Measurements from ENCODE around the gene CAVIN2. TPM values are rescaled to one million over a fixed set of nuclear protein-coding genes. Genes with fewer than 3 reads are reported as not detected.
"Not testable (repeated sequence)": the region's sequence is repeated elsewhere in the genome, so short reads cannot be mapped to it uniquely, and the experiment has no call there.

The CAVIN2 gene
- total and polyA plus RNA-seq, 2 donors = 103 to 129 TPM

- Histone ChIP-seq H3K27ac (ENCODE audit: low read depth) (no peak overlapping the region), H3K4me1 (ENCODE audit: insufficient read depth) (no peaks in the 10 kb centered on the region), H3K36me3 (ENCODE audit: insufficient read depth) (no peaks in the 10 kb centered on the region), H3K4me3 (ENCODE audit: low read depth, low read length) (no peak overlapping the region)
- no peak for DNase-seq (ENCODE audit: extremely low spot score)
- WGBS = 61% methylated on average over 3 of the region's 3 CpGs
Measured at GRCh38 chr2:191791953-191792560, 54.8 kb downstream of the CAVIN2 start.

GRCh38 chr2:191790737-191791136 is 56.2 kb downstream of the CAVIN2 start:
- Histone ChIP-seq H3K27ac (ENCODE audit: low read depth) (no peak overlapping the region), H3K4me3 (ENCODE audit: low read depth, low read length) (no peak overlapping the region), H3K4me1 (ENCODE audit: insufficient read depth) (no peaks in the 10 kb centered on the region), H3K36me3 (ENCODE audit: insufficient read depth) (no peaks in the 10 kb centered on the region)
- WGBS = 66% methylated on average over 1 of the region's 1 CpG
- DNase-seq (ENCODE audit: extremely low spot score) = no peak

GRCh38 chr2:191789796-191790195 is 57.1 kb downstream of the CAVIN2 start:
- H3K27ac ChIP-seq (ENCODE audit: low read depth) = no peak overlapping the region
- no peak for DNase-seq (ENCODE audit: extremely low spot score)
- WGBS = 86% methylated on average over 4 of the region's 4 CpGs
- H3K36me3 ChIP-seq (ENCODE audit: insufficient read depth) = no peaks in the 10 kb centered on the region
- H3K4me1 ChIP-seq (ENCODE audit: insufficient read depth) = no peaks in the 10 kb centered on the region
- H3K4me3 ChIP-seq (ENCODE audit: low read depth, low read length) = no peak overlapping the region

DNA sequence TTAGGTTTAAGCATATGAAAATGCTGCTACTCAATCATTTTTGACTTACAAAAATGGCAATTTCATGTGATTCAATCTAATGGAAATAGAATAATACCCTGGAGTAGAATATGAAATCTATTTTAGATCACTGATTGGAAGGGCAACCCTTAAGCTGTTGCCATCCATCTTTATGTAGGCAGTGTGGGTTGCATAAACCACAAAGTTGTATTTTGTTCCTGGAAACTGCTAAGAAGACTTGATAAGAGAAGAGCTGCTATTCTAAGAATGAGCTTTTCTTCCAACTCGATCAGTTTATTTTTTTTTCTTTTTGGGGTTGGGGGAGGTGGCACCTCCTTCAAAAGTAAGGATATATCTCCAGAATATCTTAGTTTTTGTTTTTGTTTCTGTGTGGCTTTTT is 60.2 kb downstream of the CAVIN2 start:
- Histone ChIP-seq H3K4me3 (ENCODE audit: low read depth, low read length) (no peak overlapping the region), H3K27ac (ENCODE audit: low read depth) (no peak overlapping the region), H3K4me1 (ENCODE audit: insufficient read depth) (no peaks in the 10 kb centered on the region), H3K36me3 (ENCODE audit: insufficient read depth) (no peaks in the 10 kb centered on the region)
- no peak for DNase-seq (ENCODE audit: extremely low spot score)
- WGBS = 49% methylated on average over 1 of the region's 1 CpG

DNA sequence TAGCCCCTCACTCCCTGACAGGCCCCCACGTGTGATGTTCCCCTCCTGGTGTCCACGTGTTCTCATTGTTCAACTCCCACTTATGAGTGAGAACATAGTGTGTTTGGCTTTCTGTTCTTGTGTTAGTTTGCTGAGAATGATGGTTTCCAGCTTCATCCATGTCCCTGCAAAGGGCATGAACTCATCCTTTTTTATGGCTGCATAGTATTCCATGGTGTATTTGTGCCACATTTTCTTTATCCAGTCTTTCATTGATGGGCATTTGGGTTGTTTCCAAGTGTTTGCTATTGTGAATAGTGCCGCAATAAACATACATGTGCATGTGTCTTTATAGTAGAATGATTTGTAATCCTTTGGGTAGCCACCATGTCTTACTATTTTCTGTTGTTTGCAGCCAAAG is 61.2 kb downstream of the CAVIN2 start:
- not testable (repeated sequence) for H3K27ac ChIP-seq (ENCODE audit: low read depth); H3K4me3 ChIP-seq (ENCODE audit: low read depth, low read length); H3K36me3 ChIP-seq (ENCODE audit: insufficient read depth); DNase-seq (ENCODE audit: extremely low spot score); H3K4me1 ChIP-seq (ENCODE audit: insufficient read depth)
- 95% methylated on average over 3 of the region's 3 CpGs for WGBS

Other genes with a start within 250 kb of the CAVIN2 start
- gene NABP1, start 169.0 kb downstream of the CAVIN2 start, total RNA-seq = 30.2 TPM
- 10.8 TPM for gene NABP1, start 169.0 kb downstream of the CAVIN2 start, polyA plus RNA-seq